Uterus (tissue), 2 donors: Measurements from ENCODE around the gene RTCA.
"Not testable (repeated sequence)": the region's sequence is repeated elsewhere in the genome, so short reads cannot be mapped to it uniquely, and the experiment has no call there.

Experiments used
- POLR2A ChIP-seq, 2 donors: fragments of 450-650 bp; IDR thresholded peaks; one replicate each; pipeline ENCODE4 v1.6.1; 2016; ENCODE audit warnings: antibody characterized with exemption in 2 of 2, mild to moderate bottlenecking in 1 of 2, moderate library complexity in 1 of 2
- TF ChIP-seq, protein P1 (sequence below), 4 experiments: fragments of 200-600 bp in 2 of 4; fragments of 450-650 bp in 2 of 4; sonication (generic) in 2 of 4; IDR thresholded peaks; one replicate each; pipeline ENCODE4 v1.5.1; 2016 to 2019; ENCODE audit warnings: antibody characterized with exemption in 4 of 4, mild to moderate bottlenecking in 2 of 4, moderate library complexity in 1 of 4

DNA sequence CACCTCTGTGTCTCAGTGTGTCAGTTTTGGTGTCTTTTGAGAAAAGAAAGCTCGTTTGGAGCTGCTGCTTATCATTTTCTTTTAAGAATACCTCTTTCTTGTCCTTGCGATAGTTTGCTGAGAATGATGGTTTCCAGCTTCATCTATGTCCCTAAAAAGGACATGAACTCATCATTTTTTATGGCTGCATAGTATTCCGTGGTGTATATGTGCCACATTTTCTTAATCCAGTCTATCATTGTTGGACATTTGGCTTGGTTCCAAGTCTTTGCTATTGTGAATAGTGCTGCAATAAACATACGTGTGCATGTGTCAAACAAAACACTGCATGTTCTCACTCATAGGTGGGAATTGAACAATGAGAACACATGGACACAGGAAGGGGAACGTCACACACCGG, 73.7 kb downstream of the RTCA start:
- TF ChIP-seq, protein P1, sequence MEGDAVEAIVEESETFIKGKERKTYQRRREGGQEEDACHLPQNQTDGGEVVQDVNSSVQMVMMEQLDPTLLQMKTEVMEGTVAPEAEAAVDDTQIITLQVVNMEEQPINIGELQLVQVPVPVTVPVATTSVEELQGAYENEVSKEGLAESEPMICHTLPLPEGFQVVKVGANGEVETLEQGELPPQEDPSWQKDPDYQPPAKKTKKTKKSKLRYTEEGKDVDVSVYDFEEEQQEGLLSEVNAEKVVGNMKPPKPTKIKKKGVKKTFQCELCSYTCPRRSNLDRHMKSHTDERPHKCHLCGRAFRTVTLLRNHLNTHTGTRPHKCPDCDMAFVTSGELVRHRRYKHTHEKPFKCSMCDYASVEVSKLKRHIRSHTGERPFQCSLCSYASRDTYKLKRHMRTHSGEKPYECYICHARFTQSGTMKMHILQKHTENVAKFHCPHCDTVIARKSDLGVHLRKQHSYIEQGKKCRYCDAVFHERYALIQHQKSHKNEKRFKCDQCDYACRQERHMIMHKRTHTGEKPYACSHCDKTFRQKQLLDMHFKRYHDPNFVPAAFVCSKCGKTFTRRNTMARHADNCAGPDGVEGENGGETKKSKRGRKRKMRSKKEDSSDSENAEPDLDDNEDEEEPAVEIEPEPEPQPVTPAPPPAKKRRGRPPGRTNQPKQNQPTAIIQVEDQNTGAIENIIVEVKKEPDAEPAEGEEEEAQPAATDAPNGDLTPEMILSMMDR (IDR thresholded peaks at IDR 0.05): not testable (repeated sequence)
- not testable (repeated sequence) for TF ChIP-seq POLR2A (IDR thresholded peaks at IDR 0.05)
